Iris pigment epithelial cell (primary cell): ENCODE measurements around the gene CACNG7.

Experiments
- DNase-seq: peaks from one replicate; pipeline ENCODE4 v3.0.0-alpha.2; 2011; ENCODE audit warnings: low read depth

Gene CACNG7

DNA sequence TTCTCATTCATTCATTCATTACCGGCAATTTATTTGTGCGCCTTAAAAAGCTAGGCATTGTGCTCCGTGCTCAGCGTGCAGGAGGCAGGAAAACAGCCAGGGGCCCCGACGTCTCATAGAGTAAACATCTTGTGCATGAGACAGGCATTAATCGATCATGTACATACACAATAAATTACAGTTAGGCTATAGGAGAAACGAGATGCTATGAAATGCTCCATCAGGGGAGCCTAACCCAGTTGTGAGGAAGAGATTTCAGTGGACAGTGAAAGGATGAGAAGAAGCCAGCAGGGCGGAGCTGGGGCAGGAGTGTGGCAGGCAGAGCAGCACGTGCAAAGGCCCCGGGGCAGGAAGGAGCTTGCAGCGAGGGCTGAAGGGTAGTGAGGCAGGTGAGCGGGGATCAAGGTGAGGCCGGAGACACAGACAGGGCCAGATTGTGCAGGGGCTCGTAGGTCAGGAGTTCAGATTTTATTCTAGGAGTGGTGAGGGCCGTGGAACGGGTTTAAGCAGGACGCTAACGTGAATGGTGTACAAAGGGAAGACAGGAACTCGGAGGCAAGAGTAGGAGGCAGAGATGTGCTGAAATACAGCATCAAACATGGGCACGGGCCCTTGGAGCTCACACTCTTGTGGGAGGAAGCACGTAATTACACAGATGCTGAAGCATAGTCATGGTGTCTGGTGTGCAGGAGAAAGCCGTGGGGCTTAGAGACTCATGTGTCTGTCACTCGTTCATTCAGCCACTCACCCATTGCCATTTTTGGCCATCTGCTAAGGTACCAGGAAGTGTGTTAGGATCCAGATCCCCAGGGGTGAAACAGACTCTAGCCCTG, 74.6 kb downstream of the CACNG7 start:
- no peak for DNase-seq

GRCh38 chr19:53985863-53986262, 76.8 kb downstream of the CACNG7 start:
- DNase-seq: no peak

DNA sequence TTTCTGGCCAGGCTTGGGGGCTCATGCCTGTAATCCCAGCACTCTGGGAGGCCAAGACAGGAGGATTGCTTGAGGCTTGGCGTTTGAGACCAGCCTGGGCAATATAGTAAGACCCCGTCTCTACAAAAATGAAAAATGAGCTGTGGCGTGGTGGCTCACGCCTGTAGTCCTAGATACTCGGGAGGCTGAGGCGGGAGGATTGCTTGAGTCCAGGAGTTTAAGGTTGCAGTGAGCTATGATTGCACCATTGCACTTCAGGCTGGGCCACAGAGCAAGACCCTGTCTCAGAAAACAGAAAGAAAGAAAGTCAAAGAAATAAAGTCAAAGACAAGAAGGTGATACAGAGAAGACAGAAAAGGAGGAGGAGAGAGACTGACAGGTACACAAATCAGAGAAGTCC, 79.9 kb downstream of the CACNG7 start:
- DNase-seq: no peak

GRCh38 chr19:53989600-53990533, 80.8 kb downstream of the CACNG7 start:
- peak; percentile 18 for DNase-seq

DNA sequence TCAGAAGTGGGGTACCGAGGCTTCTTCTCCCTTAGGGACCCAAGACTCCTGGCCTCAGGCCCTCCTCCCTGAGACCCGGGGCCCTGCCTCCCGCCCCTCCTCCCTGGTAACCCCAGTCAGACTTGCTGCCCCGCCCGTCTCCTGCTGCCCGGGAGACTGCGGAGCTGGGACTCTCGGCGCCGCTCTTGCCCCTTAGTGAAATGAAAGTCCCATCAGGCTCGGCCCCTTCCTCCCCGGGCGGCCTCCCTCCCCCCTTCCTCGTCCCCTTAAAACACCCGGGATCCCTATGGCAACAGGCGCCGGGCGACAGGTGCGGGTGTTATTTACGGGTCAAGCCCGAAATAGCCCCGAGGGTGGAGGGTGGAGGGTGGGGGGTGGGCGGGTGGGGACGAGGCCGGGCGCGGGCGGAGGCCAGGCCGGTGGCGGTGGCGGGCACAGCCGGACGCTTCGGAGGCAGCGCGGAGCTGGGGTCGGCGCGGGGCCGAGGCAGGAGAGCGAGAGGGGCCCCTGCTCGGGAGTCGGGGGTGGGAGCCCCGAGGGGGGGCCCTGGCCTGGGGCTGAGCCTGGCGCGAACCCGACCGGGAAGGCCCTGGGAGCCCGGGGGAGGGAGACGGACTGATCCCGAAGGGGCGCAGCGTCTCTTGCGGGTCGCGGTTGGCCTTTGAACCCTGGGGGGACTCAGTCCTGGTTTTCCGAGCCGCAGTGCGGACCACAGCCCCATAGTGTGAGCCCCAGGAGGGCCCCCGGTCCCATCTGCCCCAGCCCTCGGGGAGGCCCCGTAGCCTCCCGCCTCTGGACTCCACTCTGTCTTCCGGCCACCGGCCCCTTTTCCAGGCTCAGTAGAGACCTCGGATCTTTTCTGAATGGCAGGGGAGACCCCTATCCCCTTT, 82.4 kb downstream of the CACNG7 start, which contains the start of gene CACNG6:
CACNG6 (plus strand) TSS at position 414 of the 890 bp plus-strand sequence. CDS start 1,241 bp downstream, outside the sequence.
- peak; percentile 59 for DNase-seq

DNA sequence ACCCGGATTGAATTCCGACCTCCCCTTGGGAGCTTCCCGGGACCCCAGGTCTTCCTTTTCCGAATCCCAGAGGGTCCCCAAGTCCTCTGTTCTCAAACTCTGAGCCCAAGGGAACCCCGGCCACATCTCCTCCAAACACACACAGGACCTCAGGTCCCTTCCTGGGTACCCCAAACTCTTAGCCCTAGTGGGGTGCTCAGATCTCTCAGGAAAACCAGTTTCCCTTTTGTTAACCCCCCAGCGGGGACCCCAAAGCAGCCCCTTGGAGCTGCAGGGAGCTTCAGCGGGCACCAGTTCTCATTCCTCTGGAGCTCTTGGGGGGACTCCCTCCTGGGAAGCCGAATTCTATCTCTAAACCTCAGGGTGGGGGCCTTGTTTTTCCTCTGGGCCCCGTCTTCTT, 83.1 kb downstream of the CACNG7 start:
- DNase-seq: no peak

DNA sequence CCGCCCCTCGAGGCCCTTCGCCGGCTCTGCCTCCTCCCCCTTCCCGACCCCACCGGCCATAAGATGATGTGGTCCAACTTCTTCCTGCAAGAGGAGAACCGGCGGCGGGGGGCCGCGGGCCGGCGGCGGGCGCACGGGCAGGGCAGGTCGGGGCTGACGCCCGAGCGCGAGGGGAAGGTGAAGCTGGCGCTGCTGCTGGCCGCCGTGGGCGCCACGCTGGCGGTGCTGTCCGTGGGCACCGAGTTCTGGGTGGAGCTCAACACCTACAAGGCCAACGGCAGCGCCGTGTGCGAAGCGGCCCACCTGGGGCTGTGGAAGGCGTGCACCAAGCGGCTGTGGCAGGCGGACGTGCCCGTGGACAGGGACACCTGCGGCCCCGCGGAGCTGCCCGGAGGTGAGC, 83.7 kb downstream of the CACNG7 start:
- no peak for DNase-seq

GRCh38 chr19:53993448-53993847, 84.4 kb downstream of the CACNG7 start:
- no peak for DNase-seq
